Stimulated activated CD4-positive, alpha-beta T cell treated with anti-CD3 and anti-CD28 coated beads, Interleukin-2, amount 100 ng/mL, for 24 hours (primary cell): ENCODE data around the gene NXN.
"Not testable (repeated sequence)": the region's sequence is repeated elsewhere in the genome, so short reads cannot be mapped to it uniquely, and the experiment has no call there.

ENCODE experiments used
- DNase-seq, 2 donors: peaks; one replicate each; pipeline ENCODE4 v3.0.0-alpha.2; 2020

Gene NXN

GRCh38 chr17:1005361-1005946 is 25.9 kb upstream of the NXN start:
- no peak for DNase-seq

GRCh38 chr17:1004769-1005295 is 25.3 kb upstream of the NXN start:
- DNase-seq, result no peak

DNA sequence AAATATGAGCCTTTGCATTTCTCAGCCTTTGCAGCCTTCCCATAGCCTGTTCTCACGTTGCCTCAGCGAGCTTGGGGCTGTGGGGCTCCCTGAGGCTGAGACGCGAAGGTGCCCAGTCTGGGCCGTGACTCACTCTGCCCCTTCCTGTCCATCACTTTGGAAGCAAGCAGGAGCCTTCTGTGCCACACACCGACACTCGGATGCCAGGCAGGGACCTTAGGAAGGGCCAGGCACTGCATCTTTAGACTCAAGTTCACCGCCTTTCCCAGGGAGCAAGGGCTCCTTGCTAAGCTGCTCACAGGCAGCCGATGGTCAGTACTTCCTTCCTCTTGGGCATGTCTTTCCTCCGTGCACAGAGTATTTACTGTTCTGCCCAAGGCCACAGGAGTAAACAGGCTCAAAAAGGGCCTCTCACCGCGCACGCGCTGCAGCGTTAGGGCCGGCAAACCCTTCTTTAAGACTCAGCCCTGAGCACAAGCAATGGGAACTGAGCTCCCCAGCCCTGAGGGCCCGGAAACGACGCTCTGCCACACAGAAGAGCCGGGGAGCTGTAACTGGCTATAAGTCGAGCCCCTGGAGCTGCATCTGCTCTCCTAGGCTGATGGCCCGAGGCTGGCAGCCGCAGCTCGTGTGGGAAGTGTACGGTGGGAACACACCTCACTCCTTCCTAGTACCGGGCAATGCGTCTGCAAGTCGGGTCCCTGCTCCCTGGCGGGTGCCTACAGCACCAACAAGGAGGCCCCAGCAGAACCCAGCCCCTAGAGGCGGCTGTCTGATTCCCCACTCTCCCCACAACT is 24.6 kb upstream of the NXN start:
- DNase-seq, result no peak

GRCh38 chr17:1003633-1003971 is 24.0 kb upstream of the NXN start:
- no peak for DNase-seq

DNA sequence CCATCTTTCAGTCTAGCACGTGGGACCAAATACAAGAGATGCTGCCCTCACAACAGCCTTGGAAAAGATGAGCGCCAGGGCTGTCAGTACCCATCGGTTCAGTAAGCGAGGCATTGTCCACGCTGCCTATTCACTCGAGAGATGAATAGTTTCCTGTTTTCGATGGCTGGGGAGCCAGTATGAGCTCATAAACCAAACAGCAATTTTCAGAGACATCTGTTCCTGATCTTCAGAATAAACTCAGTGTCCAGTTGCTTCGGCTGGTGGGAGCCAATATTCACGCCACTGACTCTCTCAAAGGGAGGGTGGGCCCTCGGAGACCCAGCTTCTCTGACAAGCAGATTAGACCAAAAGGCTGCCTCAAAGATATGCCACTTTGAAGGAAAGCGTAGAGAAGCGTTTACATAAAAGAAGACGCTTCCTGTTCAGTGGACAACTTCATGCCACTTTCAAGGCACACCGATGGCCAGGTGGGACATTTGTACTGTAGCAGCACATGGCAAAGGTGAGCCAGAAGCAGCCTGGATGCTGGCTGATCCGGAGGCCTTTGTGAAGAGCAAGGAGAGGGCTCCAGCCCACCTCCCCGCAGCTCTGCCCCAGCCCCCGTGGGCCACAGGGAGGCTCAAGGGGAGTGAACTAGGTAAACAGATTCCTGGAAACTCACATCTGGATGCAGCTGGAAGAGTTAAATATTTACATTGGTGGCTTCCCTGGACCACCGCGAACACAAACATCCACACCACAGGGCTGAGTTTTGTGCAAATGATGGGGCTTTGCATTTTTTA is 23.4 kb upstream of the NXN start:
- DNase-seq, result no peak

DNA sequence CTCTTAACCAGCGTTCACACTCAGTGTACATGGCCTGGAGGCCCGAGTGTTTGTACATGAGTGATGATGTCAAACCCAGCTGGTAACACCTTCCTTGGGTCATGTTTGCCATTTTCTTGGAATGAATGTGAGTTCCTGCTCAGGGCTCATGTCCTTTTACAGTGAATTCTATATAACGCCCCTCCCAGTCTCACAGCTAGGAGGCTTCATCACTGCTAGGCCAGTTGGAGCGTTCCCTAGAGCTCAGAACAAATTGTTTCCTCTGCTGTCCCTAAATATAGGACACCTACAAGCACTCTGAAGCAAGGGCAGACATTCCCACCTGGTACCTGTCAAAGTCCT is 22.8 kb upstream of the NXN start:
- no peak for DNase-seq

DNA sequence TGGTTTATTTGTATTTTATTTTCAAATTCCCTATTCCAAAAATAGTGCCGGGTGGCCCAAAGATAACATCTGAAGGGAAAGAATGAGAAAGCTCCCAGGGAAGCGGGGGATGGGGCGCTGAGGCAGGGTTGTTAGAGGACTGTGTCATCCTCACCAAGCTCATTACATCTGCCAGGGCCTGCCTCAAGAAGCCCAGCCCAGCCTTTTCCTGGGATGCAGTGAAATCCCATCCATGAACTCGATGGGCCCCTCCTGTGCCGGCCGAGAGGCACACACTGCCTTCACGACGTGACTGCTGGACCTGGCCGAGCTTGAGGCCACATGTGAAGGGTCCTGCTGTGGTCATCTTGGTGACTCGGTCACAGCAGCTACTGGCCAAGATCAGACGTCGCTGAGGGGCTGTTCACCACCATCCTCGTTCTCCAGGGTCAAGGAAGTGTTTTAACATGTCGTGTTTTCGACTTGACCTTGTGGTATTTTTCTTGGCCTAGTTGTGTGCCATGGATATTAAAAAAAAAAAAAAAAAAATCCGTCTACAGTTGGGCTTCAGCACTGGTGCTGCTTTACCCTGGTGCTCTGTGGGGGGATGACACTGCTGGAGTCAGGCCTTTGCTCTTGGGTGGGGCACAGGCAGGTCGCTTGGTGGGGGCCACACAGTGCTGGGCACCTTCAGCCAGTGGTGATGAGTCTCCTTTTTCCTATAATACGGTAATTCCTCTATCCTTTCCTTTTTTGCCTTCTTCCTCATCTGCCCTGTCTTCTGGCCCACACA is 22.2 kb upstream of the NXN start:
- DNase-seq, result no peak

DNA sequence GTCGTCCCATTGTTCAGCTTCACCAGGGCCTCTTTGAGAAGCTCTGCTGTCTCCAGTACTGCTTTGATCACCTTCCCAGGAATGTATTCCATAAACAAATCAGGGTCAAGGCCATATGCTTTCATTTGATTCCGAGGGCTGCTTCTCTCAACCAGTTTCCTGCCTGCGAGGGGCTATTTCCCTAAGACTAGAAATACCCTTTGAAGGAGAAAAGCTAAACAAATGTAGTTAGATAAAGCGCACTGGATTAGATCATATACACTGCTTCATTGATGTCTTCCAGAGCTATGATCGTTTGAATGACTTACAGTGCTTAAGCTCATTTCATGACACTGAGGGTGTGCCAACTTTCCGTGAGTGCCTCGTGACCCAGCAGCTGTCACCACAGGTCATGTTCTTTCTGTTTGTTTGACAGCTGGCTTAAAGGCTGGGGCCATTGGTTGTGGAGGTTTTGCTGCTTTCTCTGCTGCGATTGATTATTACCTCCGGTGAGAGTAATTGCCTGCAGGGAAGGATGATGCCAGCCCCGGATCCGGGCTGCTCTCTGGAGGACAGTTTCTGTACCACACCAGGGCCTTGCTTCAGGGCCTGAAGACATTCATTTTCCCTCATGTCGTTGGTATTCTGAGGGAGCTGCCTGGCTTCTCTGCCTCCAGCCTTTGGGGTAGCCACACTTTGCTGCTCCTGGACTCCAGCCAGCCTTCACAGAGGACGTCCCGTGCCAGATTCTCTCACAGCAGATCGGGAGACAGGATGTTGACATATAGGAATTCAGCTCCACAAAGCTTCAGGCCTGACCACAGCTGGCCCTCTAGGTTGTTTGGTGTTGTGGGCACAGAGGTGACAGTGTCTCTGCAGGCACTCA is 21.3 kb upstream of the NXN start:
- DNase-seq, result no peak

GRCh38 chr17:998111-998510 is 18.5 kb upstream of the NXN start:
- no peak for DNase-seq

- DNase-seq, result peak; percentile 91 to 92
Observed at GRCh38 chr17:996554-997344, 17.2 kb upstream of the NXN start, which contains the start of gene TIMM22. Gene TIMM22, plus strand, starts transcription at chr17:997129. Its CDS starts 14 bp downstream, at chr17:997143.

DNA sequence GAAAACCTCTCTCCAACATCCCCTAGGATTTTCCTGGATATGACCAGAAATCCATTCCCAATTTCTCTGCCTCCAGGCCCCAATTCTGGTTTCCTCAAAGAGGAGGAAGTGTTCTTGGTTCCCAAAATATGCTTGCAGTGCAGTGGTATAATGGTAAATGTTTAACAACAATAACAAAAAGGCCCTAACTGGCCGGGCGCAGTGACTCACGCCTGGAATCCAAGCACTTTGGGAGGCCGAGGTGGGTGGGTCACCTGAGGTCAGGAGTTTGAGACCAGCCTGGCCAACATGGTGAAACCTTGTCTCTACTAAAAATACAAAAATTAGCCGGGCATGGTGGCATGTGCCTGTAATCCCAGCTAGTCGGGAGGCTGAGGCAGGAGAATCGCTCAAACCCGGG is 15.7 kb upstream of the NXN start:
- DNase-seq, result not testable (repeated sequence)

DNA sequence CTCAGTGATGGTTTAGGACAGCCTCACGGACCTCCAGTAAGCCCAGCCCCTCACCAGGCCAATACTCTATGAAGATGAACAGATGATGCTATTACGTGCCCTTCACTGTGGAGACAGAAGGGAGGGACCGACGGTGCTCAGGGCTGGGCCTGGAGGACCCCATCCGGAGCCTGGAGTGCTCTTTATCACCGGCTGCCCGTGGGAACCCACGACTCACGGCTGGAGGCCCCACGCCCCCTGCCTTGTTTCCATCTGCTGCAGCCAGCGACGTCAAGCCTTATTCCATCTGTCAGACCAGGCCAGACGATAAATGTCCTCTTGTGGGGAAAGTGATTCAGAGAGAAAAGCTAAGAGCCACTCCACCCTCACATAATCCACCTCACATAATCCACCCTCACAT is 13.4 kb upstream of the NXN start:
- DNase-seq, result no peak

GRCh38 chr17:988561-988960 is 9.0 kb upstream of the NXN start:
- DNase-seq, result no peak

DNA sequence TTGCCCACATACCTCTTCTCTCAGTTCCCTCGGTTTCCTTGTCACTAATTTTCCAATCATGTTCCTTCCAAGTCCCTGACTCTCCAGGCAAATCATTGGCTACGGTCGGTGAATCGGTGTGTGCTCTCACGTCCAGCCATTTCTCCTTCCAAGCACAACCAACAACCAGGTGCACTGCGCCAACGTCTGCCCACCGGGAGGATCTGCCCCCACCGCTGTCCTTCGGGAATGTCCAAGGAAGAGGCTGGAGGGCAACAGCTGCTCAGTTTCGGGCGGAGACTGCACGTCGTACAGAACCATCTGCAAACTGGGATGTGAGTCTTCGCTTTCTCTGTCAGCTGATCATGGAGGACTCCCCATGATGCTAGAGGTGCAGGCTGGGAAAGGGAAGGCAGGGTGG is 8.4 kb upstream of the NXN start:
- no peak for DNase-seq

DNA sequence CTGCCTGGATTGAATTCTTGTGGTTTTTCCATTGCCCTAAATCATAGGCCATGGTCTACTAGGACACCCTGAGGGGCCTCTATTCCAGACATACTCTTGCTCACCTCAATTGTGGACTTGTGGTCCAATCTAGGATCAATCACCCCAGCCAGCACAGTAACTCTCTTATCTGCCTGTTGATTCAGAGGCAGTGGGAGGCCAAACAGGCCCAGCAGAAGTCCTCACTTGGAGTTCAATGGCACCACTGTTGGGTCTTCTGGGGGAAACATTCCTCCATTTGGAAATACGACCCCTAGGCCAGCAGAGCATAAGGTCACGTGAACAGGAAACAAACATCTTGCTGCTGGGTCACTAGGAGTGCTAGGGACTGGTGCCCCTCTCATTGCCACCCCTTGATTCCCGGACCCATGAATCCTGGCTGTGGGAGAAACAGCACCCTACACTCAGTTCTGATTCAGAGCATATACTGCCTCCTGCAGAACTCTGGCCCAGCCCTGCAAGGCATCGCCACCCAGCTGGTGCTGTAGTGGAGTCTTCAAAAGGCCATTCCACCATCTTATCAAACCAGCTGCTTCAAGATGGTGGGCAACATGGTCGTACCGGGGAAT is 6.8 kb upstream of the NXN start:
- no peak for DNase-seq

GRCh38 chr17:983921-984320 is 4.3 kb upstream of the NXN start:
- DNase-seq, result no peak

DNA sequence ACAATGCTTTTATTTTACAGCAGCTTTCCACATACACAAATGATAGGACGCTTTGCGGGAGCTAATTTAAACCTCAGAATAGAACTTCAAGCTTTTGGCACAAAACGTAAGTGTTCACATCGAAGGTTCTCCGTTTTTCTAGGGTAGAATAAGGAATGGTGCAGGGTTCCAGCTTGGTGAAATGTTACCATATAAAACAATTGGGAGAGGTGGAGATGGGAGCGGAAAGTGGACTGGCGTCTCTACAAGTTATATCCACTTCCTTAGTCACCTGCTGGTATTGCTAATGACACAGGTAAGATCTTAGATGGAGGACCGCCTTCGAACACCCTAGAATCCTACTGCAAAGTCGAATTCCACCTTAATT is 1.7 kb upstream of the NXN start:
- DNase-seq, result no peak

DNA sequence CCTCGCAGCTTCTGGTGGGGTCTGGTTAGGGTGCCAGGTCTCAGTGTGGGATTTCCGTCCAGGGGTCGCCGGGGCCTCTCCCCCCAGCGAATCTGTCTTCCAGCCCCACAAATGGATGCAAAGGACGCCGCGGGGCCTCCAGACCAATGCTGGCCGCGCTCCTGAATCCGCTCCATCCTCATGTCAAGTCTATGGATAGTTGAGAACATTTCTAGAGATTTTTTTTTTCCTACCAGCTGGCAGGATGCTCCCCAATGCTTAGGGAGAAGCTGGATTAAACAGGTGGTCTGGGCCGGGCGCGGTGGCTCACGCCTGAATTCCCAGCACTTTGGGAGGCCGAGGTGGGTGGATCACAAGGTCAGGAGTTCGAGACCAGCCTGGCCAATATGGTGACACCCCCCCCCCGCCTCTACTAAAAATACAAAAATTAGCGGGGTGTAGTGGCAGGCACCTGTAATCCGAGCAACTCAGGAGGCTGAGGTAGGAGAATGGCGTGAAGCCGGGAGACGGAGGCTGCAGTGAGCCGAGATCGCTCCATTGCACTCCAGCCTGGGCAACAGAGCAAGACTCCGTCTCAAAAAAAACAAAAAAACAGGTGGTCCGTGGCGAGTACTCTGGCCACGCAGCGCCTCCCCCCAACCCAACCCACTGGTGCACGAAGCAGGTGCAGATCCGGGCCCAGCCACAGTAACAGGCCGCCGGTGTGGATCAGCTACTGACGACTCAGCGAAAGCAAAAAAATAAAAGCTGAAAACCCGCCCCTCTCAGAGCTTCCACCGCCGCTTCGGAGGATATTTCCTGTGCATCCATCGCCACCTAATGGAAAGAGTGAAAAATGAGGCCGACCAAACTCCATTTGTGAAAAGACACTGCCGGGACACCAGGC is 1.1 kb upstream of the NXN start:
- peak; percentile 73 to 77 for DNase-seq

GRCh38 chr17:979212-979538 is 401 bp downstream of the NXN start:
- DNase-seq, result no peak
